HepG2 (cell line): Measurements from ENCODE around the gene GGNBP2. TPM values are rescaled to one million over a fixed set of nuclear protein-coding genes. Genes with fewer than 3 reads are reported as not detected.

ENCODE experiments used
- MAFK ChIP-seq, 2 experiments: IDR thresholded peaks in 1 of 2; conservative IDR thresholded peaks in 1 of 2; 2 replicates each; pipeline ENCODE4 v1.6.1; 2011; ENCODE audit warnings: improper control_type of control experiment in 2 of 2, low read length in 2 of 2
- MTF1 ChIP-seq: sonication (generic); formaldehyde crosslinking; IDR thresholded peaks from 2 replicates; pipeline ENCODE4 v1.5.0; 2020; ENCODE audit warnings: missing genetic modification reagents
- ZNF746 ChIP-seq: sonication (generic); formaldehyde crosslinking; IDR thresholded peaks from 2 replicates; pipeline ENCODE4 v1.8.0; 2022; ENCODE audit warnings: mild to moderate bottlenecking, missing genetic modification reagents
- polyA plus RNA-seq, 8 experiments: library from polyadenylated mRNA; depleted of rRNA in 3 of 8; stranded (reverse) in 7 of 8; unstranded in 1 of 8; fragments of >200 nt; fragmentation: Illumina TruSeq in 4 of 8; extraction: Trizol in 4 of 8; gene quantifications; 2 replicates each; pipeline versions ENCODE4 v1.2.1 to v1.2.3, GENCODE V29; 2011 to 2016; ENCODE audit warnings: low read depth in 4 of 8, missing spikeins in 1 of 8, mixed read lengths in 1 of 8; ENCODE audit not compliant: insufficient read depth in 1 of 8
- total RNA-seq, 5 experiments: library from RNA; depleted of rRNA; stranded (reverse); fragments of >200 nt; fragmentation: Illumina TruSeq; extraction: Trizol; gene quantifications; 2 replicates each; pipeline ENCODE4 v1.2.3, GENCODE V29; 2016; ENCODE audit warnings: low read depth in 1 of 5
- TF ChIP-seq, protein P1 (sequence below): sonication (generic); formaldehyde crosslinking; IDR thresholded peaks from 2 replicates; pipeline ENCODE4 v1.8.1; 2023; ENCODE audit warnings: mild to moderate bottlenecking, missing genetic modification reagents
- TF ChIP-seq, protein P2 (sequence below): sonication (generic); formaldehyde crosslinking; IDR thresholded peaks from 2 replicates; pipeline ENCODE4 v1.5.0; 2020; ENCODE audit warnings: mild to moderate bottlenecking, low read depth, missing genetic modification reagents, borderline replicate concordance
- TF ChIP-seq, protein P3 (sequence below): sonication (generic); formaldehyde crosslinking; IDR thresholded peaks from 2 replicates; pipeline ENCODE4 v1.5.0; 2020; ENCODE audit warnings: missing genetic modification reagents

The GGNBP2 gene
- total and polyA plus RNA-seq, 2 of the 13 experiments (the other 11 are each of a cell fraction or from before 2014, with no cell fraction given): 53.3 to 84.2 TPM

DNA sequence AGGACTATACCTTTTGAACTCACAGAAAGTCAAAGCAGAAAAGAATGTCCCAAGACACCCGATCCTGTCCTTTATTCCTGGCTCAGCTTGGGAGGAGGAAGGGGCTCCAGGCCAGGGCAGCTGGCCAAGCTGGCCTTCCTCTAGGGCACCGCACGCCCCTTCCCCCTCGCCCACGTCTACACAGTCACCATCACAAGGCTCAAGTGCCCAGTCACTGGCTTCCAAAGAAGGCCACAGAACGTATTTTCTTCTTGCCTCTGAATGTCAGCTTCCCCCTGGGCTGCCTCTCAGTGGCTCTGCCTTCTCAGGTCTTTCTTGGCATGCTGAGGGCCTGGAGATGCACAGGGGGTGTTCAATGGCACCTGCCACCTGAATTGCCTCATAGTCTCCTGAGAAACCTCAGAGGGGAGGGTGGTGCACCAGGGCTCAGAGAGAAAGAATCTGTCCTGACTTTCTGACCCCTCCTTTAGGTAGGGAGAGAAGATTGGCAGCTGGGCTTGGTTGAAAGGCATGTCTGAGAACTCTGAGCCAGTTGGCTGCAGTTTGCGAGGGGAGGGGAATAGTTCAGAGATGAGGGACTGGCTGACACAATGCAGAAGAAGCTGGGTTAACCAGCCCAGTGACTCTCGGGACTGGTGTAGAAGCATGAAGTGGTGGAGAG, 49.1 kb downstream of the GGNBP2 start (continued):
- TF ChIP-seq, protein P1, sequence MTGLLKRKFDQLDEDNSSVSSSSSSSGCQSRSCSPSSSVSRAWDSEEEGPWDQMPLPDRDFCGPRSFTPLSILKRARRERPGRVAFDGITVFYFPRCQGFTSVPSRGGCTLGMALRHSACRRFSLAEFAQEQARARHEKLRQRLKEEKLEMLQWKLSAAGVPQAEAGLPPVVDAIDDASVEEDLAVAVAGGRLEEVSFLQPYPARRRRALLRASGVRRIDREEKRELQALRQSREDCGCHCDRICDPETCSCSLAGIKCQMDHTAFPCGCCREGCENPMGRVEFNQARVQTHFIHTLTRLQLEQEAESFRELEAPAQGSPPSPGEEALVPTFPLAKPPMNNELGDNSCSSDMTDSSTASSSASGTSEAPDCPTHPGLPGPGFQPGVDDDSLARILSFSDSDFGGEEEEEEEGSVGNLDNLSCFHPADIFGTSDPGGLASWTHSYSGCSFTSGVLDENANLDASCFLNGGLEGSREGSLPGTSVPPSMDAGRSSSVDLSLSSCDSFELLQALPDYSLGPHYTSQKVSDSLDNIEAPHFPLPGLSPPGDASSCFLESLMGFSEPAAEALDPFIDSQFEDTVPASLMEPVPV (CRISPR knock-in tag): no peak
- TF ChIP-seq ZNF746 (CRISPR knock-in tag): no peak
- no peak for TF ChIP-seq MTF1 (CRISPR knock-in tag)
- TF ChIP-seq, protein P2, sequence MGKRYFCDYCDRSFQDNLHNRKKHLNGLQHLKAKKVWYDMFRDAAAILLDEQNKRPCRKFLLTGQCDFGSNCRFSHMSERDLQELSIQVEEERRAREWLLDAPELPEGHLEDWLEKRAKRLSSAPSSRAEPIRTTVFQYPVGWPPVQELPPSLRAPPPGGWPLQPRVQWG: no peak
- TF ChIP-seq, protein P3, sequence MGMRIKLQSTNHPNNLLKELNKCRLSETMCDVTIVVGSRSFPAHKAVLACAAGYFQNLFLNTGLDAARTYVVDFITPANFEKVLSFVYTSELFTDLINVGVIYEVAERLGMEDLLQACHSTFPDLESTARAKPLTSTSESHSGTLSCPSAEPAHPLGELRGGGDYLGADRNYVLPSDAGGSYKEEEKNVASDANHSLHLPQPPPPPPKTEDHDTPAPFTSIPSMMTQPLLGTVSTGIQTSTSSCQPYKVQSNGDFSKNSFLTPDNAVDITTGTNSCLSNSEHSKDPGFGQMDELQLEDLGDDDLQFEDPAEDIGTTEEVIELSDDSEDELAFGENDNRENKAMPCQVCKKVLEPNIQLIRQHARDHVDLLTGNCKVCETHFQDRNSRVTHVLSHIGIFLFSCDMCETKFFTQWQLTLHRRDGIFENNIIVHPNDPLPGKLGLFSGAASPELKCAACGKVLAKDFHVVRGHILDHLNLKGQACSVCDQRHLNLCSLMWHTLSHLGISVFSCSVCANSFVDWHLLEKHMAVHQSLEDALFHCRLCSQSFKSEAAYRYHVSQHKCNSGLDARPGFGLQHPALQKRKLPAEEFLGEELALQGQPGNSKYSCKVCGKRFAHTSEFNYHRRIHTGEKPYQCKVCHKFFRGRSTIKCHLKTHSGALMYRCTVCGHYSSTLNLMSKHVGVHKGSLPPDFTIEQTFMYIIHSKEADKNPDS (CRISPR knock-in tag): no peak
- no peak for TF ChIP-seq MAFK (conservative IDR thresholded peaks at IDR 0.05 in 1 of 2, IDR thresholded peaks at IDR 0.05 in 1 of 2; ENCODE audit: low read length in 2 of 2)
- TF ChIP-seq, all 625 proteins: peak for 0
